ENCODE measurements around the gene ETS1.

The ETS1 gene

DNA sequence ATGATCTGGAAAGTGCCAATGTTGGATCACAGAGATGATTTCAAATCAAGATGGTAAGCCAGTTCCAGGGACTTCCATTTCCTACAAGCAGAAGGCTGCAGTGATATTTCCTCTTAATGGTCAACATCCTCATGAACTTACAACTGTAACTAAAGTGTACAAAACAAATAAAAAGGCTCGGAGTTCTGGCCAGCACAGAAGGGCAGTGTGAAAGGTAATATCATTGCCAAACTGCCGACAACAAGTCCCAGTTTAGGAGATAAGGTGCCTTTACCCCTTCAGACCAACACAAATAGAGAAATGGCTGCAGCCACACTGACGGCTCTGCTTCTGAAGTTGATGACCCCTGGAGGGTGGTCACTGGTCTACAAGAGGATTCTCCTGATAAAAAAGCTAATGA, 91.1 kb downstream of the ETS1 start:
- no peaks in the 10 kb centered on the region for H4K20me1 ChIP-seq (ENCODE audit: insufficient read depth)

DNA sequence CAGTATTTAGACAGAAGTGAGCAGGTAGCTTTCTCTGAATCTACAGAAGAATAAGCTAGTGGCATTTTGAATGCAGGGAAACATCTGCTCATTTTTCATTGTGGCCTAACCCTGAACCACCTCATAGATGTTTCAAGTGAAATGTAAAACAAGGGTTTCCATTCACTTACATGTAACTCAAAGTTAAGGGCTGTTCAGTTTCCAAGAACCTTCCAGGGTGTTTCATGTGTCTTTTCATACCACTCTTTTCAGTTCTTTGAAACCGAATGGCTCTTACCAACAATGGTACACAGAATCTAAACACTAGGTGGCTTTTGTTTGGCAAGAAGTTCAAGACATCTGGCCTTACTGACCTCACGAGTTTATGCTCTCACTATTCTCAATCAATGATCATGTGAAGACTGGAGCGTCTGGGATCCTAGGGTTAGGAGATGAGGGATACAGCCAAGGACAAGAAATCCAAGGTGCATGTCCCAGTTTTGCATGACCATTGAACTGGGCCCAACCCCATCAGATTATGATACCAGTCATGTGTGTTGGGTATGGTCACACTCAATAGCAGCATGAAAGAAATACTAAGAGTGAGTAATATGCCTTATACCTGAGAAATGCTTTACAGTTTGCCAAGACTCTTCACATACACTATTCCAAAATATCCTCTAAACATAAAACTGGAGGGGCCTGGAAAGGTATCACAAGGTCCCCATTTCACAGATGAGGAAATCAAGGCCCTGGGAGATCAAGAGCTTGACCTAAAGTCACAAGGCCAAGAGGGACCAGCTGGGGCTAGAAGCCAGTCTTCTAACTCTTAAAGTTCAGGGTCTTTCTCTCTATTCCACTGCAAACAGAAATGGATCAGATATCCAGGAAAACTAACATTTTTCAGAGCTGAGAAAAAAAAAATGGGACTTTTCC, 92.7 kb downstream of the ETS1 start:
- peaks cover 100% of the 10 kb centered on the region for H3K4me1 ChIP-seq (ENCODE audit: low read depth, poor library complexity, severe bottlenecking)
- H3K36me3 ChIP-seq (ENCODE audit: insufficient read depth), result peaks cover 3% of the 10 kb centered on the region; the same call in 1 of the 2 replicates
- no peak overlapping the region for H3K4me3 ChIP-seq (IDR thresholded peaks at IDR 0.05; ENCODE audit: insufficient read depth, low read depth, low read length)
- H3K4me2 ChIP-seq, result peak overlapping the region; percentile 91
- TF ChIP-seq, protein P1, sequence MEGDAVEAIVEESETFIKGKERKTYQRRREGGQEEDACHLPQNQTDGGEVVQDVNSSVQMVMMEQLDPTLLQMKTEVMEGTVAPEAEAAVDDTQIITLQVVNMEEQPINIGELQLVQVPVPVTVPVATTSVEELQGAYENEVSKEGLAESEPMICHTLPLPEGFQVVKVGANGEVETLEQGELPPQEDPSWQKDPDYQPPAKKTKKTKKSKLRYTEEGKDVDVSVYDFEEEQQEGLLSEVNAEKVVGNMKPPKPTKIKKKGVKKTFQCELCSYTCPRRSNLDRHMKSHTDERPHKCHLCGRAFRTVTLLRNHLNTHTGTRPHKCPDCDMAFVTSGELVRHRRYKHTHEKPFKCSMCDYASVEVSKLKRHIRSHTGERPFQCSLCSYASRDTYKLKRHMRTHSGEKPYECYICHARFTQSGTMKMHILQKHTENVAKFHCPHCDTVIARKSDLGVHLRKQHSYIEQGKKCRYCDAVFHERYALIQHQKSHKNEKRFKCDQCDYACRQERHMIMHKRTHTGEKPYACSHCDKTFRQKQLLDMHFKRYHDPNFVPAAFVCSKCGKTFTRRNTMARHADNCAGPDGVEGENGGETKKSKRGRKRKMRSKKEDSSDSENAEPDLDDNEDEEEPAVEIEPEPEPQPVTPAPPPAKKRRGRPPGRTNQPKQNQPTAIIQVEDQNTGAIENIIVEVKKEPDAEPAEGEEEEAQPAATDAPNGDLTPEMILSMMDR (conservative IDR thresholded peaks at IDR 0.05; ENCODE audit: low read depth, low read length), result no peak
- H3K27me3 ChIP-seq (ENCODE audit: insufficient read depth, low read depth), result no peaks in the 10 kb centered on the region
- H3K27ac ChIP-seq, result peak overlapping the region; percentile 76
- H3K9ac ChIP-seq, result no peak overlapping the region
- H3K79me2 ChIP-seq (ENCODE audit: insufficient read depth, low read depth), result peaks cover 76% of the 10 kb centered on the region
- no peak overlapping the region for H2AFZ ChIP-seq (ENCODE audit: low read depth)
- no peaks in the 10 kb centered on the region for H4K20me1 ChIP-seq (ENCODE audit: insufficient read depth)

More for the DNA sequence above, 91.1 kb downstream of the ETS1 start:
- Histone ChIP-seq H3K27me3 (ENCODE audit: insufficient read depth, low read depth) (no peaks in the 10 kb centered on the region), H3K79me2 (ENCODE audit: insufficient read depth, low read depth) (peaks cover 86% of the 10 kb centered on the region), H3K9ac (no peak overlapping the region; the same call in 1 of the 2 replicates), H2AFZ (ENCODE audit: low read depth) (no peak overlapping the region), H3K4me3 (IDR thresholded peaks at IDR 0.05; ENCODE audit: insufficient read depth, low read depth, low read length) (no peak overlapping the region), H3K36me3 (ENCODE audit: insufficient read depth) (no peaks in the 10 kb centered on the region), H3K4me1 (ENCODE audit: low read depth, poor library complexity, severe bottlenecking) (peaks cover 100% of the 10 kb centered on the region), H3K4me2 (peak overlapping the region; percentile 91), H3K27ac (peak overlapping the region; percentile 76)
- TF ChIP-seq, protein P1 (conservative IDR thresholded peaks at IDR 0.05; ENCODE audit: low read depth, low read length), result no peak

DNA sequence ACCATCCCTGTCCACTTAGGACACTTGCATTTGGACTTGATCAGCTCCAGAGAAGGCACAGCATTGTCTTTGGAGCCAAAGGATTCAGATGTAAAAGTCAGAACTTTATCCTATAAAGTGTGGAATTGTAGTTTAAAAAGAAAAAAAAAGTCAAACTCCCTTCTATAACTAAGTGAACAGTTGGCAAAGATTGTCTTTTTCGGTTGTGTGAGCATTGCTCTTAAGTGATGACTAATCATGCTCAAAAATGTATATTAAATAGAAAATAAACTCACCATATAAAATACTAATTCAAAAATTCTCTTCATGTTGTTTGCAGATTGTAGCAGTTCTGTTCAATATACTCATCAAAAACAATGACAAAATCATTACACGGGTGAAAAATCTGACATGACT, 93.8 kb downstream of the ETS1 start:
- Histone ChIP-seq H2AFZ (ENCODE audit: low read depth) (no peak overlapping the region), H3K27me3 (ENCODE audit: insufficient read depth, low read depth) (no peaks in the 10 kb centered on the region), H3K79me2 (ENCODE audit: insufficient read depth, low read depth) (peaks cover 65% of the 10 kb centered on the region), H4K20me1 (ENCODE audit: insufficient read depth) (no peaks in the 10 kb centered on the region), H3K4me1 (ENCODE audit: low read depth, poor library complexity, severe bottlenecking) (peaks cover 98% of the 10 kb centered on the region), H3K4me2 (peak overlapping the region; percentile 91), H3K36me3 (ENCODE audit: insufficient read depth) (peaks cover 4% of the 10 kb centered on the region; the same call in 1 of the 2 replicates), H3K4me3 (IDR thresholded peaks at IDR 0.05; ENCODE audit: insufficient read depth, low read depth, low read length) (no peak overlapping the region), H3K27ac (peak overlapping the region; percentile 76), H3K9ac (0 out of 2 replicates have a peak overlapping the region, but pooled peaks have one; percentile 4)
- TF ChIP-seq, protein P1 (conservative IDR thresholded peaks at IDR 0.05; ENCODE audit: low read depth, low read length), result no peak

DNA sequence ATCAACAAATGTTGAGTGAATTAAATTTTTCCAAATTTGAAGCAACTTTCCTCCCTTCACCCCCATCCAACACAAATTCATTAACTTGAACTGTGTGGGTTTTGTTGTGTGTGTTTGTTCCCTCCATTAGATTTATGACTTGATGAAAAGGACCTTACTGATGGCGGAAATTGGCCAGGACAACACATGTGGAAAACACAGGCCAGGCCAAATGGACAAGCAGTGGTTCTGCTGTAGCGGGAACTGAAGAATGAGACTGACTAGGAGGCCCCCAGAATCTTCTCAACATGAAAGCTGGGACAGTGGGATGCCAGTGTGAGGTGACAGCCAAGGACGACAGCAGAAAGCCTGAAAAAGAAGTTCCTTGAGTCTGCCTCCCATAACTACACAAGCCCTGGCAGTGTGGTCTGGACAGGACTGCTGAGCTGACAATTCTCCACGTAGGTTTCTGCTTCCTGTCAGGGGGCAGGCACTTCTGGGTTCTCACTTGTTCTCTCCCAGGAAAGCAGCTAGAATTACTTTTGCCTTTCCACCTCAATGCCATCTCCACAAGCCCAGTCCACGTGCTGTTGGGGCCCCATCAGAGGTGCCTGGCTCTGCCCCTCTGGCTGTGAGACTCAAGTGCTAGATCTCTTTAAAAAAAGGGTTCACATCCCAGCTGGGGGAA, 94.3 kb downstream of the ETS1 start:
- Histone ChIP-seq H3K9ac (0 out of 2 replicates have a peak overlapping the region, but pooled peaks have one; percentile 4), H4K20me1 (ENCODE audit: insufficient read depth) (no peaks in the 10 kb centered on the region), H3K27ac (peak overlapping the region; percentile 76), H2AFZ (ENCODE audit: low read depth) (no peak overlapping the region), H3K79me2 (ENCODE audit: insufficient read depth, low read depth) (peaks cover 60% of the 10 kb centered on the region), H3K27me3 (ENCODE audit: insufficient read depth, low read depth) (no peaks in the 10 kb centered on the region), H3K4me1 (ENCODE audit: low read depth, poor library complexity, severe bottlenecking) (peaks cover 97% of the 10 kb centered on the region), H3K36me3 (ENCODE audit: insufficient read depth) (peaks cover 4% of the 10 kb centered on the region), H3K4me3 (IDR thresholded peaks at IDR 0.05; ENCODE audit: insufficient read depth, low read depth, low read length) (no peak overlapping the region), H3K4me2 (peak overlapping the region; percentile 91)
- TF ChIP-seq, protein P1 (conservative IDR thresholded peaks at IDR 0.05; ENCODE audit: low read depth, low read length), result no peak
